NB4 (cell line): ENCODE measurements around the gene SLC7A8.

Experiments
- CTCF ChIP-seq: IDR thresholded peaks from one replicate; pipeline ENCODE4 v1.5.1; 2012; ENCODE audit warnings: low read depth, low read length
- POLR2A ChIP-seq: IDR thresholded peaks from 2 replicates; pipeline ENCODE4 v1.6.1; 2011; ENCODE audit warnings: mild to moderate bottlenecking; ENCODE audit not compliant: insufficient read length; ENCODE audit errors: extremely low read depth

- TF ChIP-seq CTCF (no peak), POLR2A (no peak)
These were observed 4.5 kb upstream of the SLC7A8 start for GRCh38 chr14:23187925-23188324.
